Natural killer cell (primary cell): Measurements from ENCODE around the gene KDM7A. TPM values are rescaled to one million over a fixed set of nuclear protein-coding genes. Genes with fewer than 3 reads are reported as not detected.
"Not testable (repeated sequence)": the region's sequence is repeated elsewhere in the genome, so short reads cannot be mapped to it uniquely, and the experiment has no call there.

ENCODE experiments used
- ATAC-seq, 3 donors: fragments of 150-1000 bp in 2 of 3; fragments of 200-7000 bp in 1 of 3; cut with Tn5 transposase; 1 replicate in 1 of 3; 2 replicates in 2 of 3; pipeline ENCODE4 v1.10.0; 2021; ENCODE audit warnings: mild to moderate bottlenecking in 2 of 3, moderate library complexity in 2 of 3
- DNase-seq, 2 donors: peaks; one replicate each; pipeline versions ENCODE4 v3.0.0 to v3.0.0-alpha.2; 2013 to 2021; ENCODE audit warnings: mixed read lengths in 1 of 2
- H3K27ac ChIP-seq: one replicate; pipeline ENCODE4 v1.5.1; 2013; ENCODE audit warnings: mild to moderate bottlenecking, low read length
- H3K27me3 ChIP-seq: one replicate; pipeline ENCODE4 v1.6.1; 2013; ENCODE audit warnings: low read length; ENCODE audit not compliant: control insufficient read depth, insufficient read depth
- H3K36me3 ChIP-seq: one replicate; pipeline ENCODE4 v1.6.1; 2013; ENCODE audit warnings: low read length; ENCODE audit not compliant: control insufficient read depth, insufficient read depth
- H3K4me1 ChIP-seq: one replicate; pipeline ENCODE4 v1.6.1; 2013; ENCODE audit warnings: low read length; ENCODE audit not compliant: control insufficient read depth, insufficient read depth
- H3K4me3 ChIP-seq: one replicate; pipeline ENCODE4 v1.5.1; 2013; ENCODE audit warnings: low read length
- H3K9me3 ChIP-seq: one replicate; pipeline ENCODE4 v1.6.1; 2013; ENCODE audit warnings: low read length; ENCODE audit not compliant: control insufficient read depth, insufficient read depth
- H3K27ac Mint-ChIP-seq, 2 donors: one replicate each; pipeline ENCODE4 v1.8.0; 2022; ENCODE audit warnings: mild to moderate bottlenecking in 2 of 2, mixed read lengths in 2 of 2, moderate library complexity in 1 of 2
- H3K27me3 Mint-ChIP-seq, 2 donors: one replicate each; pipeline ENCODE4 v1.8.0; 2022; ENCODE audit warnings: low read depth in 2 of 2, mixed read lengths in 2 of 2
- H3K36me3 Mint-ChIP-seq: one replicate; pipeline ENCODE4 v1.8.0; 2022; ENCODE audit warnings: mixed read lengths
- H3K4me1 Mint-ChIP-seq, 2 donors: one replicate each; pipeline ENCODE4 v1.8.0; 2022; ENCODE audit warnings: mixed read lengths in 2 of 2
- H3K4me3 Mint-ChIP-seq: one replicate; pipeline ENCODE4 v1.8.0; 2022; ENCODE audit warnings: mild to moderate bottlenecking, moderate library complexity, mixed read lengths
- H3K9me3 Mint-ChIP-seq, 2 donors: one replicate each; pipeline ENCODE4 v1.8.0; 2022; ENCODE audit warnings: mixed read lengths in 2 of 2
- CTCF ChIP-seq: fragments of 200-600 bp; IDR thresholded peaks from one replicate; pipeline ENCODE4 v1.8.0; 2022; ENCODE audit warnings: antibody characterized with exemption
- WGBS: methylation state at CpG from one replicate; pipeline ENCODE4 v1.1.7; 2013; ENCODE audit warnings: missing lambda C conversion rate; ENCODE audit not compliant: insufficient coverage; 5-methylcytosine and 5-hydroxymethylcytosine counted together
- intact Hi-C: fragments of 100-400 bp; cut with micrococcal nuclease; formaldehyde crosslinking; loops from one replicate; pipeline ENCODE4 v1.14.2; 2022
- total RNA-seq, 4 donors: library from RNA; stranded (reverse); fragments of 120-200 nt in 1 of 4; gene quantifications; one replicate each; pipeline versions ENCODE4 v1.2.3 to v1.2.4, GENCODE V29; 2013 to 2022

KDM7A gene
- total RNA-seq, 3 donors from 2014 or later (not counting 1 experiment from before 2014, with no cell fraction given) = 25.2 to 38.1 (median 36.1) TPM

- DNase-seq (no peak), ATAC-seq (no peak)
- H3K4me3 Mint-ChIP-seq = no peak overlapping the region
- no peaks in the 10 kb centered on the region for H3K4me1 ChIP-seq
- whole genome bisulfite sequencing = no CpG with 5 or more reads among the region's 2 CpGs
- no peaks in the 10 kb centered on the region for H3K27me3 ChIP-seq
- no peaks in the 10 kb centered on the region for H3K36me3 ChIP-seq
- H3K36me3 Mint-ChIP-seq = no peaks in the 10 kb centered on the region
- H3K27ac Mint-ChIP-seq = no peak overlapping the region
- no peak for TF ChIP-seq CTCF
- no peak overlapping the region for H3K27ac ChIP-seq
- no peak overlapping the region for H3K4me3 ChIP-seq
- H3K9me3 ChIP-seq = no peaks in the 10 kb centered on the region
- H3K4me1 Mint-ChIP-seq = peaks cover 34 to 49% of the 10 kb centered on the region in 2 donors
- intact Hi-C loops = no loop called here
- no peaks in the 10 kb centered on the region for H3K27me3 Mint-ChIP-seq
- no peaks in the 10 kb centered on the region for H3K9me3 Mint-ChIP-seq
These were observed 8.0 kb downstream of the KDM7A start for GRCh38 chr7:140168816-140169215.

GRCh38 chr7:140165422-140165821 lies 11.4 kb downstream of the KDM7A start:
- H3K27me3 ChIP-seq = no peaks in the 10 kb centered on the region
- no peaks in the 10 kb centered on the region for H3K9me3 ChIP-seq
- H3K4me3 Mint-ChIP-seq = no peak overlapping the region
- no peaks in the 10 kb centered on the region for H3K9me3 Mint-ChIP-seq
- peaks cover 35 to 47% of the 10 kb centered on the region in 2 donors for H3K4me1 Mint-ChIP-seq
- H3K27ac ChIP-seq = no peak overlapping the region
- no peak for DNase-seq
- no peaks in the 10 kb centered on the region for H3K27me3 Mint-ChIP-seq
- intact Hi-C loops = no loop called here
- ATAC-seq = no peak
- 71% methylated on average over 3 of the region's 3 CpGs for WGBS
- H3K4me3 ChIP-seq = no peak overlapping the region
- H3K27ac Mint-ChIP-seq = no peak overlapping the region
- H3K36me3 ChIP-seq = no peaks in the 10 kb centered on the region
- H3K36me3 Mint-ChIP-seq = no peaks in the 10 kb centered on the region
- TF ChIP-seq CTCF = no peak
- peaks cover 1% of the 10 kb centered on the region for H3K4me1 ChIP-seq

- H3K4me3 ChIP-seq, DNase-seq, H3K9me3 Mint-ChIP-seq, H3K27ac ChIP-seq, H3K27ac Mint-ChIP-seq, H3K27me3 Mint-ChIP-seq, H3K27me3 ChIP-seq, ATAC-seq, H3K36me3 Mint-ChIP-seq, H3K9me3 ChIP-seq, H3K4me3 Mint-ChIP-seq, H3K36me3 ChIP-seq, H3K4me1 ChIP-seq, intact Hi-C loops: not testable (repeated sequence)
- peaks cover 38 to 50% of the 10 kb centered on the region in 2 donors for H3K4me1 Mint-ChIP-seq
- WGBS = 93% methylated on average over 10 of the region's 11 CpGs
These were observed 14.7 kb downstream of the KDM7A start for GRCh38 chr7:140162081-140162480.

- Histone ChIP-seq H3K4me3 (no peak overlapping the region), H3K4me1 (peaks cover 7% of the 10 kb centered on the region), H3K27ac (no peak overlapping the region), H3K9me3 (no peaks in the 10 kb centered on the region), H3K27me3 (no peaks in the 10 kb centered on the region), H3K36me3 (peaks cover 3% of the 10 kb centered on the region)
- Mint-ChIP-seq H3K27me3 (no peaks in the 10 kb centered on the region), H3K4me1 (peaks cover 48 to 51% of the 10 kb centered on the region in 2 donors), H3K4me3 (no peak overlapping the region), H3K27ac (peak overlapping the region in 1 of 2 donors; percentile 39), H3K36me3 (no peaks in the 10 kb centered on the region), H3K9me3 (no peaks in the 10 kb centered on the region)
- ATAC-seq (no peak), DNase-seq (no peak)
- intact Hi-C loops = no loop called here
- WGBS = no CpG with 5 or more reads among the region's 1 CpG
- TF ChIP-seq CTCF = no peak
These were observed 15.7 kb downstream of the KDM7A start for GRCh38 chr7:140161047-140161446.
